Measurements from ENCODE around the gene NOL6. TPM values are rescaled to one million over a fixed set of nuclear protein-coding genes. Genes with fewer than 3 reads are reported as not detected.
A peak's percentile ranks its signal among the peaks of the same experiment; 100 is the strongest.

NOL6 gene
- total and polyA plus RNA-seq, 9 of the 15 experiments (the other 6 are each of a cell fraction or from before 2014, with no cell fraction given) = 7.7 to 58.9 (median 27.0) TPM

DNA sequence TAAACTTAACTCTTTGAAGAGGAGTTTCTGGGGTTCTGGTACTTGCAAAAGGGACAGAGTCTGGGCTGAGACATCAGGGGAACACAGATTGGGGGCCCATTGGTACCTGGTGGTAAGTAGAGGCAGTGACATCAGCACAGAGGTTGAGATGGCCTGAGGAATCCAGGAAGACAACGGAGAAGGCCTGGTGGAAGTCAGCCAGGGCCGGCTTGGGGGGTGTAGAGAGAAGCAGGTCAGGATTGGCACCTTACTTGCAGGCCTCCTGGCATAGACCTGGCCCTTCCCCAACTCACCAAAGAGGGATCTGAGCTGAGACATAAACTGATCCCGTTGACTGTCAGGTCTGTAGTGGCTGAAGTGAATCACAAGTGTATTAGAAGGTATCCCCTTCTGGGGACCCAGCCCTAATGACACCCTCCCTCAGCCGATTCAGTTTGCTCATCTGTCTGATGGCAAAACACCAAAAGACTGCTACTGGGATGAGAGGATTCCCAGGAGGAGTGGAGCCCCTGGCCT is 5.5 kb downstream of the NOL6 start:
- DNase-seq (ENCODE audit: extremely low read depth in 1 of 4, low spot score in 3 of 4) = peak in 1 of 4 experiments; percentile 2
- H3K9me3 ChIP-seq (replicated peaks; ENCODE audit: control insufficient read depth, insufficient read depth, low read depth, low read length) = no peaks in the 10 kb centered on the region
- peaks cover 92% of the 10 kb centered on the region for H3K36me3 ChIP-seq (ENCODE audit: control insufficient read depth, insufficient read depth, low read length)
- no peak overlapping the region for H3K4me3 ChIP-seq
- peaks cover 22% of the 10 kb centered on the region for H3K79me2 ChIP-seq (ENCODE audit: control insufficient read depth, insufficient read depth, low read length)
- no peak for ATAC-seq
- H2AFZ ChIP-seq (ENCODE audit: low read depth, low read length) = no peak overlapping the region
- in situ Hi-C loops (cut with MboI) (loop anchor here (10.0 kb wide), 1 partner anchor 63 kb away; the partner anchor contains the start of gene AQP7), intact Hi-C loops (cut with micrococcal nuclease) (no loop called here)
- 0 out of 4 replicates have a peak overlapping the region, but pooled peaks of 1 of the 2 experiments have one; percentile 52 for H3K9ac ChIP-seq (ENCODE audit: insufficient read depth in 1 of 2, low read depth in 2 of 2, low read length in 2 of 2)
- no peak overlapping the region; the same call in 2 of the 3 replicates for H3K27ac ChIP-seq (ENCODE audit: extremely low read depth, low read depth, low read length)
- peaks cover 7% of the 10 kb centered on the region in 2 experiments; a peak in 3 of 5 replicates for H3K4me1 ChIP-seq (replicated peaks in 1 of 2; ENCODE audit: control insufficient read depth in 2 of 2, insufficient read depth in 2 of 2, low read length in 2 of 2)
- no peak for FAIRE-seq
- CTCF ChIA-PET (ENCODE audit: low intra/inter-chr PET ratio) = no interaction called here
- no peaks in the 10 kb centered on the region for H3K9me1 ChIP-seq (ENCODE audit: control insufficient read depth, insufficient read depth, low read length)
- POLR2A ChIA-PET = interaction anchor here (2.0 kb wide), 1 partner anchor 178 kb away, joined by 10 read pairs; the partner anchor contains the start of gene NFX1
- no peaks in the 10 kb centered on the region for H4K20me1 ChIP-seq (replicated peaks; ENCODE audit: control insufficient read depth, insufficient read depth, low read length)
- BruUV-seq (replicated peaks) = no TSS peak
- 79% methylated on average over 3 of the region's 4 CpGs for WGBS (ENCODE audit: insufficient coverage, low coverage, missing lambda C conversion rate)
- no peaks in the 10 kb centered on the region for H3K27me3 ChIP-seq (ENCODE audit: control insufficient read depth in 2 of 2, insufficient read depth in 2 of 2, low read length in 2 of 2)
- TF ChIP-seq ZKSCAN8 (CRISPR knock-in tag; IDR thresholded peaks at IDR 0.05) (no peak), NCOA2 (IDR thresholded peaks at IDR 0.05; ENCODE audit: partially characterized antibody in 2 of 2) (no peak), FIP1L1 (IDR thresholded peaks at IDR 0.05; ENCODE audit: low read depth, low read length, poor library complexity, severe bottlenecking) (no peak), YBX1 (IDR thresholded peaks at IDR 0.05) (no peak), DNMT1 (IDR thresholded peaks at IDR 0.05) (no peak), THRAP3 (IDR thresholded peaks at IDR 0.05; ENCODE audit: borderline replicate concordance) (no peak)
- TF ChIP-seq, protein P1, sequence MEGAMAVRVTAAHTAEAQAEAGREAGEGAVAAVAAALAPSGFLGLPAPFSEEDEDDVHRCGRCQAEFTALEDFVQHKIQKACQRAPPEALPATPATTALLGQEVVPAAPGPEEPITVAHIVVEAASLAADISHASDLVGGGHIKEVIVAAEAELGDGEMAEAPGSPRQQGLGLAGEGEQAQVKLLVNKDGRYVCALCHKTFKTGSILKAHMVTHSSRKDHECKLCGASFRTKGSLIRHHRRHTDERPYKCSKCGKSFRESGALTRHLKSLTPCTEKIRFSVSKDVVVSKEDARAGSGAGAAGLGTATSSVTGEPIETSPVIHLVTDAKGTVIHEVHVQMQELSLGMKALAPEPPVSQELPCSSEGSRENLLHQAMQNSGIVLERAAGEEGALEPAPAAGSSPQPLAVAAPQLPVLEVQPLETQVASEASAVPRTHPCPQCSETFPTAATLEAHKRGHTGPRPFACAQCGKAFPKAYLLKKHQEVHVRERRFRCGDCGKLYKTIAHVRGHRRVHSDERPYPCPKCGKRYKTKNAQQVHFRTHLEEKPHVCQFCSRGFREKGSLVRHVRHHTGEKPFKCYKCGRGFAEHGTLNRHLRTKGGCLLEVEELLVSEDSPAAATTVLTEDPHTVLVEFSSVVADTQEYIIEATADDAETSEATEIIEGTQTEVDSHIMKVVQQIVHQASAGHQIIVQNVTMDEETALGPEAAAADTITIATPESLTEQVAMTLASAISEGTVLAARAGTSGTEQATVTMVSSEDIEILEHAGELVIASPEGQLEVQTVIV (CRISPR knock-in tag; IDR thresholded peaks at IDR 0.05; ENCODE audit: borderline replicate concordance) = no peak
- TF ChIP-seq, protein P2, sequence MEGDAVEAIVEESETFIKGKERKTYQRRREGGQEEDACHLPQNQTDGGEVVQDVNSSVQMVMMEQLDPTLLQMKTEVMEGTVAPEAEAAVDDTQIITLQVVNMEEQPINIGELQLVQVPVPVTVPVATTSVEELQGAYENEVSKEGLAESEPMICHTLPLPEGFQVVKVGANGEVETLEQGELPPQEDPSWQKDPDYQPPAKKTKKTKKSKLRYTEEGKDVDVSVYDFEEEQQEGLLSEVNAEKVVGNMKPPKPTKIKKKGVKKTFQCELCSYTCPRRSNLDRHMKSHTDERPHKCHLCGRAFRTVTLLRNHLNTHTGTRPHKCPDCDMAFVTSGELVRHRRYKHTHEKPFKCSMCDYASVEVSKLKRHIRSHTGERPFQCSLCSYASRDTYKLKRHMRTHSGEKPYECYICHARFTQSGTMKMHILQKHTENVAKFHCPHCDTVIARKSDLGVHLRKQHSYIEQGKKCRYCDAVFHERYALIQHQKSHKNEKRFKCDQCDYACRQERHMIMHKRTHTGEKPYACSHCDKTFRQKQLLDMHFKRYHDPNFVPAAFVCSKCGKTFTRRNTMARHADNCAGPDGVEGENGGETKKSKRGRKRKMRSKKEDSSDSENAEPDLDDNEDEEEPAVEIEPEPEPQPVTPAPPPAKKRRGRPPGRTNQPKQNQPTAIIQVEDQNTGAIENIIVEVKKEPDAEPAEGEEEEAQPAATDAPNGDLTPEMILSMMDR (IDR thresholded peaks at IDR 0.05 in 2 of 3, conservative IDR thresholded peaks at IDR 0.05 in 1 of 3; ENCODE audit: insufficient read depth in 2 of 3, low read depth in 1 of 3, low read length in 3 of 3) = no peak
- TF ChIP-seq, protein P3, sequence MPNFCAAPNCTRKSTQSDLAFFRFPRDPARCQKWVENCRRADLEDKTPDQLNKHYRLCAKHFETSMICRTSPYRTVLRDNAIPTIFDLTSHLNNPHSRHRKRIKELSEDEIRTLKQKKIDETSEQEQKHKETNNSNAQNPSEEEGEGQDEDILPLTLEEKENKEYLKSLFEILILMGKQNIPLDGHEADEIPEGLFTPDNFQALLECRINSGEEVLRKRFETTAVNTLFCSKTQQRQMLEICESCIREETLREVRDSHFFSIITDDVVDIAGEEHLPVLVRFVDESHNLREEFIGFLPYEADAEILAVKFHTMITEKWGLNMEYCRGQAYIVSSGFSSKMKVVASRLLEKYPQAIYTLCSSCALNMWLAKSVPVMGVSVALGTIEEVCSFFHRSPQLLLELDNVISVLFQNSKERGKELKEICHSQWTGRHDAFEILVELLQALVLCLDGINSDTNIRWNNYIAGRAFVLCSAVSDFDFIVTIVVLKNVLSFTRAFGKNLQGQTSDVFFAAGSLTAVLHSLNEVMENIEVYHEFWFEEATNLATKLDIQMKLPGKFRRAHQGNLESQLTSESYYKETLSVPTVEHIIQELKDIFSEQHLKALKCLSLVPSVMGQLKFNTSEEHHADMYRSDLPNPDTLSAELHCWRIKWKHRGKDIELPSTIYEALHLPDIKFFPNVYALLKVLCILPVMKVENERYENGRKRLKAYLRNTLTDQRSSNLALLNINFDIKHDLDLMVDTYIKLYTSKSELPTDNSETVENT (CRISPR knock-in tag; IDR thresholded peaks at IDR 0.05) = no peak
- no peak overlapping the region for H3K4me2 ChIP-seq (ENCODE audit: insufficient read depth, low read length)
